ENCODE data around the gene NBL1. TPM values are rescaled to one million over a fixed set of nuclear protein-coding genes. Genes with fewer than 3 reads are reported as not detected.

The NBL1 gene
- total RNA-seq, 1 experiment from 2014 or later = 34.2 TPM

- DNase-seq (ENCODE audit: low spot score) = no peak
These were observed 52.7 kb downstream of the NBL1 start for GRCh38 chr1:19696820-19697219.

- no peak for DNase-seq (ENCODE audit: low spot score)
These were observed 54.1 kb downstream of the NBL1 start for GRCh38 chr1:19698181-19698580.

- no peak for DNase-seq (ENCODE audit: low spot score)
These were observed 56.1 kb downstream of the NBL1 start for GRCh38 chr1:19700079-19700777.

GRCh38 chr1:19703280-19703679, 59.2 kb downstream of the NBL1 start:
- no peak for DNase-seq (ENCODE audit: low spot score)

- peak; percentile 61 for DNase-seq (ENCODE audit: low spot score)
These were observed 60.4 kb downstream of the NBL1 start for GRCh38 chr1:19704247-19705113.

- no peak for DNase-seq (ENCODE audit: low spot score)
These were observed 61.4 kb downstream of the NBL1 start for GRCh38 chr1:19705464-19705863.

- DNase-seq (ENCODE audit: low spot score) = no peak
These were observed 62.0 kb downstream of the NBL1 start for GRCh38 chr1:19706136-19706535.

Other genes with a start within 250 kb of the NBL1 start
- gene CAPZB, start 158.8 kb upstream of the NBL1 start, total RNA-seq (2014; rRNA removed; shearing (Covaris generic)) = 165 and 184 TPM in 2 replicates
- gene HTR6, start 20.6 kb downstream of the NBL1 start, total RNA-seq (2014; rRNA removed; shearing (Covaris generic)) = not detected in 2 replicates
- 10.6 and 20.3 TPM in 2 replicates for gene TMCO4, start 155.6 kb downstream of the NBL1 start, total RNA-seq (2014; rRNA removed; shearing (Covaris generic))
- not detected in 2 replicates for gene RNF186, start 171.0 kb downstream of the NBL1 start, total RNA-seq (2014; rRNA removed; shearing (Covaris generic))
- 0.58 and 1.6 TPM in 2 replicates for gene OTUD3, start 238.1 kb downstream of the NBL1 start, total RNA-seq (2014; rRNA removed; shearing (Covaris generic))

Measured in H4 (cell line).